DMS53 (cell line): ENCODE data around the gene FHIP1B.
"Not testable (repeated sequence)": the region's sequence is repeated elsewhere in the genome, so short reads cannot be mapped to it uniquely, and the experiment has no call there.

ENCODE experiments used
- DNase-seq: peaks from one replicate; lab custom pipeline; 2025; lab: John Stamatoyannopoulos, UW

FHIP1B gene

GRCh38 chr11:6234387-6235107, at the start of gene FHIP1B:
TSS of gene FHIP1B (minus strand) at chr11:6234636. CDS start at chr11:6224516, 10,120 bp downstream.
- DNase-seq = peak; percentile 100

DNA sequence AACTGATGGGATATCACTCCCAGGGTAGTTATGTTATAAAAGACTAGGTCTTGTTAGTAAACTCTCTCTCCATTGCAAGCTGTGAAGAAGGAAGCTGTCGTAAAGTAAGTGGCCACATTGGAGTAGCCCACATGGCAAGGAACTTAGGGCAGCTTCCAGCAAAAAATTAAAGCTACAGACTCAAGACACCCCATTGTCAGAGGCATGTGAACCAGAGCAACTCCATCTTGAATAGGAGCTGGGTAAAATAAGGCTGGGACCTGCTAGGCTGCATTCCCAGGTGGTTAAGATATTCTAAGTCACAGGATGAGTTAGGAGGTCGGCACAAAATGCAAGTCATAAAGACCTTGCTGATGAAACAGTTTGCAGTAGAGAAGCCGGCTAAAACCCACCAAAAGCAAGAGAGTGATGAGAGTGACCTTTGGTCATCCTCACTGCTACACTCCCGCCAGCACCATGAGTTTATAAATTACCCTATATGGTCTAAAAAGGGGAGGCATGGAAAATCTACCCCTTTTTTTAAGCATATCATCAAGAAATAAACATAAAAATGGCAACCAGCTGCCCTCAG, 49.1 kb upstream of the FHIP1B start:
- DNase-seq = no peak

- not testable (repeated sequence) for DNase-seq
These were observed 46.4 kb upstream of the FHIP1B start for GRCh38 chr11:6280809-6281208.

DNA sequence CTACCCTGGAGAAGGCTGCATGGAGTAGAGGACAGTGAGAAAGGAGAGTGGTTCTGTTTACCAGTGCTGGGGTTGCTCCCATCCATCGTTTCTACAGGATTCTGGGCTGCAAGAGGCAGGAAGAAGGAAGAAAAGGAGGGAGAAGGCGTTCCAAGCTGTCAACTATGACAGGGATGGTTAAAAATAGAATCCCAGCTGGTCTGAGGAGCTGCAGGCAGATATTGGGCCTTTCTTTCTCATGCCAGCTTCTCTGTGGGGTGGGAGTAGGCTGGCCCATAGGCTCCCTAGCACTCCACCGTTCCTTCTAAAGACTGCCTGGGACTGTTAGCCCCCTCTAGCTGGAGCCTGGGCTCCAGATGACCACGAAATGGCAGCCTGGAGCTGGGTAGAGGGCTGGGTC, 38.8 kb upstream of the FHIP1B start:
- no peak for DNase-seq

GRCh38 chr11:6271598-6271997, 37.2 kb upstream of the FHIP1B start:
- DNase-seq = no peak

DNA sequence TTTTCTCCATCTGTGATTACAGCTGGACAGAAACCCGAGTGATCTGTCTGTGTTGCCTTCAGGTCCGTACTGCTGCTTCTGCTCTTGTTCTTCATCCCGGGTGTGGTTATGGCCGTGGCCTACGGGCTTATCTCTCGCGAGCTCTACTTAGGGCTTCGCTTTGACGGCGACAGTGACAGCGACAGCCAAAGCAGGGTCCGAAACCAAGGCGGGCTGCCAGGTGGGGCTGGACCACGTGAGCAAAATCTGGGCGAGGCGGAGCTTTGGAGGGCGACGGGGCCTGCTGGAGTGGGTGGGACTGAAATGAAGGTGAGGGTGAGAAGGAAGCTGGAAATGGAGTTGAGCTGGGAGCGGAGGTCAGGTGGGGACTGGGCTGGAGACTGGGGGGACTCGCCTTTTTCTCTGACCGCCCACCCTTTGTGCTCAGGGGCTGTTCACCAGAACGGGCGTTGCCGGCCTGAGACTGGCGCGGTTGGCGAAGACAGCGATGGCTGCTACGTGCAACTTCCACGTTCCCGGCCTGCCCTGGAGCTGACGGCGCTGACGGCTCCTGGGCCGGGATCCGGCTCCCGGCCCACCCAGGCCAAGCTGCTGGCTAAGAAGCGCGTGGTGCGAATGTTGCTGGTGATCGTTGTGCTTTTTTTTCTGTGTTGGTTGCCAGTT, 36.3 kb upstream of the FHIP1B start:
- no peak for DNase-seq

GRCh38 chr11:6269994-6270393, 35.6 kb upstream of the FHIP1B start:
- DNase-seq = no peak

GRCh38 chr11:6268820-6269219, 34.4 kb upstream of the FHIP1B start:
- DNase-seq = no peak

DNA sequence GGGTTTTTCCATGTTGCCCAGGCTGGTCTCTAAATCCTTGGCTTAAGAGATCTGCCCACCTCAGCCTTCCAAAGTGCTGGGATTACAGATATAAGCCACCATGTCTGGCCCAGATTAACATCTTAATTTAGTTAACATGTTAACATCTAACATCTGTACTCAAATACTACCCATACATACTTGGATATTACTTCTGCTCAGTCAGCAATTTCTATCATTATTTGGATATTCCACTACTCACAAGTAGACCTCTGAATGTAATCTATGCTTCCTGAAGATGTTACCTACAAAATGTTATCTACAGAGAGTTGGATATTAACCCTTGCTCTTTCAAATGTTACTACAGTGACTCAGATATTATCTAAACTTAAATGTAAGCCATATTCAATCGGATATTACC, 29.2 kb upstream of the FHIP1B start:
- no peak for DNase-seq

DNA sequence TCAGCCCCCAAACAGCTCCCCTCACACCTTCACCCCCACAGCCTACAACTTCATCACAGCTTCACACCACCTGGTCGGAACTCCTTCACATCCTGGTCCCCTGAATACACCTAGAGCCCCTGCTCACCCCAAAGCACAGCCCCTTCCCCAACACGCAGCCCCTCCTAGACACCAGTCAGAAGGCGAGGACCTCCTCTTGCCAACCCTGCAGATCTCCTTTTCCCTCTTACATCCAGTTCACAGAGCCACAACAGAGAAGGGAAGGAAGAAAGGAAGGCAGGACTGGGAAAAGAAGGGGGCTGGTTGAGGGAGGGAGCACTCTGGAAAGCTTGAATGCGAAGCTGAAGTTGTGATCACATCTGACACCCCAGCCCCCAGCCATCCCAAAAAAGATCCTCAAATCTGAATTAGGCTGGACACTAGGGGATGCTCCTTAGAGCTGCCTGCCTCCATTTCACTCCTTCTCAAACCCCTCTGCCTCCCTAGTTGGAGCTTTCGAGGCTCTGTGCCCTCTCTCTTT, 25.8 kb upstream of the FHIP1B start:
- peak; percentile 28 for DNase-seq

- peak; percentile 71 for DNase-seq
These were observed 24.2 kb upstream of the FHIP1B start for GRCh38 chr11:6258571-6259081.

DNA sequence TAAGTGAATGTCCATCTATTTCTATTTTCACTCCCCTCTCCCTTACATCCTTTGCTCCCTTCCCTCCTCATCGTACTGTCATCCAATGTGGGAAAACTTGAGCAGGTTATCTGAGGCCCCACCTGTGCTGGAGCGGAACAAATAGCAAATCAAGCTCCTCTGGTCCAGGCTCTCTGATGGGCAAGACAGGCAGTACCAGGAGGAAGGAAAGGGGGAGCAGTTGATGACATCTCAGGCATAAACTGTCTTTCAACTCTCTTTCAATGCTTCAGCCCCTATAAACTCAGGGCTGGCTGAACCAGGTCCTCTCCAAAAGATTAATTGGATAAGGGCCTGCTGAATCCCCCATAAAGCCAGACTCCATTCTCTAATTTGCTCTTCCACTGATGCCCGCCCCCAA, 23.7 kb upstream of the FHIP1B start:
- DNase-seq = peak; percentile 19

DNA sequence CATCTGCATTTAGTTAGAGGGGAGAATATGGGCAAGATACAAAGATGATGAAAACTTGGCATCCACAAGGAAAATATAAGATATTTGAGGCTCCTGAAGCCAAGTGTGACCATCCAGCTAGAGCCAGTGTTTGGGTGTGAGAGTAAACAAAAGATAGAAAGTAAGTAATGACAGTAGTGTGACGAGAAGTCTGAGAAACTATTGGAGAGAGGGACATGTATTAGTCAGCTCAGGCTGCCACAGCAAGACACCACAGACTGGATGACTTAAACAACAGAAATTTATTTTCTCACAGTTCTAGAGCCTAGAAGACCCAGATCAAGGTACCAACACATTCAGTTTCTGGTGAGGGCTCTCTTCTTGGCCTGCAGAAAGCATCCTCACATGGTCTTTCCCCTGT, 18.8 kb upstream of the FHIP1B start:
- no peak for DNase-seq

GRCh38 chr11:6251990-6252473, 17.6 kb upstream of the FHIP1B start:
- DNase-seq = no peak

DNA sequence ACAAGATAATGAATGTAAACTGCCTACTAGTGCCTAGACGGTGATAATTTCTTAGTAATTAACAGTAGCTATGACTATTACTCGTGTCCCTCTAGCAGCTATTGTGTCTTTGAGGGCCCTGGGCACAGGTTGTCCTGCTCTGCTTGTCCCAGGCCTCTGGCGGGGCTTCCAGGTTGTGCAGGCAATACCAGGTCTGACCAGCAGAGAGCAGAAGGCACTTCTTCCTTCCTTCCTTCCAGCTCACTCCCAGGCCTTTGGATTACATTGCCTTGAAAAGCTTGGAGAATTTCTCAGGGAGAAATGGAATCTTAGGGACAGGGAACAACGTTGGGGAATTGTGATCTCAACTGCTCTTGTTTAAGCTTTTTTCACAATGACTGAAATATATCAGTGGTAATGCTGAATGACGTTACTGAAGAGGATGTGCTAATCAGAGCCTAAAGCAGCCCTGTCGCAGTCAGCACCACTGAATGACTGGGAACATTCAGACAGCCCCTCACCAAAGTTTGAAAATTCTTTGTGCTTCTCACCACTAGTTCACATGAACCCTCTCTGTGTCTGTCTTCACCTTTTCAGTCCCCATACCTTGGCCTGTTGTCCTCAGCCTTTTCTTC, 16.8 kb upstream of the FHIP1B start:
- DNase-seq = peak; percentile 91

DNA sequence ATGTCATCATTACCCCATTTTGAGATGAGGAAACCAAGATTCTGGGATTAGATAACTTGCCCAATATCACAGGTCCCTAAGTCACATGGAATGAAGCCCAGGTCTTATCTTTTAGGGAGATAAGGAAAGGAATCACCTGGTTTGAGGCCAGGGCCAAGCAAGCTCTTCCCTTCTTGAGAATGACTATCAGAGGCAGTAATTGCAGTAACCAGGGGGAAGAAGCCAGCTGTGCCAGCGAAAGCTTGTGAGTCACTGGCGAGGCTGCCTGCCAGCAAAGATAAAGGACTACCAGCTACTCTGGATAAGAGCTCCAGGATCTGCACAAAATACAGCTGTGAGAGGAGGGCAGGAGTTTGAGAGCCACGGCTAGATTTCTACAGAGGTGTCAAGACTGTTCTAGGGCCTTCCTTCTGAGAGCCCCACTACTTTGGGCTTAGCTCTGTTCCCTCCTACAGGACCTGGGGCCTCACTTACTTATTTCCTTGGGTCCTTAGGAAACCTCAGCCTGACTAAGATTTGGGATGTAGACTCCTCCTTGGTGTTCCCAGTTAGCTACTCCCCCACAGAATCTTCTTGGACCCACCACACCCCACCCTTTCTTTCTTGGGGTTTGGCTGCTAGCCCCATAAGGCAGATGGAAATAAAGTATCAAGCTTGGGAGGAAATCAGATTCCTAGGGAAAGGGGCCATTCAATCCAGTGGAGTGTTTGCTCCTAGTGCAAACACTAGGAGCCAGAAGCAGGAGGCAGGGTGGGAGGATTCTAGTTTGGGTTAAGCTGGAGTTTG, 15.5 kb upstream of the FHIP1B start:
- DNase-seq = peak; percentile 40

- DNase-seq = not testable (repeated sequence)
These were observed 14.5 kb upstream of the FHIP1B start for GRCh38 chr11:6248897-6249296.

GRCh38 chr11:6248248-6248647, 13.8 kb upstream of the FHIP1B start:
- no peak for DNase-seq

DNA sequence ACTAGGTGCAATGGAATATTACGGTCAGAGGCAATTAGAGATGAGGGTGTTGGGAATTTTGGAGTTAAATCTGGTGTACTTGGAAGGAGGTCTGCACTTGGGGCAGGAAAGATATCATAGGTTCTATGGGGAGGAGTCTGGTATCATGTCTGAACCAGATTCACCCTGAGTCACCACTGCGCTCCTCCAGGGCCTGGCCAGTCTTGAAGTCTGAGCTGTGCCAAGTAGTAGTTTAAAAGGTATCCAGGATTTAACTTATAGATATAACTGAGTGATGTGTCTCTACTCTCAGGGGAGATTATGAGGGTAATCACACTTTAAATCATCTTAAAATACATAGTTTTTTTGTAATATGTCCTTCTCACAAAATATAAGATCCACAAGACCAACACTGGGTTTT, 11.1 kb upstream of the FHIP1B start:
- DNase-seq = no peak

DNA sequence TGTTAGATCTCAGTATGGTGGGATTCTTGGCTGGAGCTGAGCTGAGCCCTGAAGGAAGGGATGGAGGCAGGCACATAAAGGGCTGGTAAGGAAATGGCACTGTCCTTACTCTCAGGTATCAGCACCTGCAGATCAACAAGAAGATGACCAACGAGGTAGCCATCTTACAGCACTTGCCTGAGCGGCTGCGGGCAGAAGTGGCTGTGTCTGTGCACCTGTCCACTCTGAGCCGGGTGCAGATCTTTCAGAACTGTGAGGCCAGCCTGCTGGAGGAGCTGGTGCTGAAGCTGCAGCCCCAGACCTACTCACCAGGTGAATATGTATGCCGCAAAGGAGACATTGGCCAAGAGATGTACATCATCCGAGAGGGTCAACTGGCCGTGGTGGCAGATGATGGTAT, 6.9 kb upstream of the FHIP1B start:
- DNase-seq = no peak

DNA sequence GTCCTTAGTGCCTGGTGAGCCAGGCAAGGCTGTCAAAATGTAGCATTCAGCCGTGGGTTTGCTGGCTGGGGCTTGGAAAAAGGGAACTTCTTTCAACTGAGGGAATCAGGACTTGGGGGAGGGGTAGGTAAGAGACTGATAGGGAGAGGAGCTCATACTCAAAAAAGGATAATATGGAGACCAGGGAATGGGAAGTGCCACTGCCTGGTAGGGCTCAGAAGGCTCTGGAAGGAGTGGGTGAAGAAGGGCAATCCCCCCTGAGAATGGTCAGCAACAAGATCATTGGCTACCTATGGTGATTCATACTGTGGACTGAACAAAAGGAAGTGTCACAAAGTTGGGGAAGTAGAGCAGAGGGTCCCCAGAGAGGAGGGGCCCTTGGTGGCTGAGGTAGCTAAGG, 6.3 kb upstream of the FHIP1B start:
- DNase-seq = no peak

GRCh38 chr11:6240139-6240538, 5.7 kb upstream of the FHIP1B start:
- DNase-seq = no peak
